Melanocyte of skin (primary cell): ENCODE measurements around the gene COPS6. TPM values are rescaled to one million over a fixed set of nuclear protein-coding genes. Genes with fewer than 3 reads are reported as not detected.

Source experiments
- small RNA-seq, 2 donors: library from RNA; depleted of rRNA; stranded (forward); fragments of <200 nt; gene quantifications; one replicate each; pipeline ENCODE3, GENCODE V24; 2012
- total RNA-seq, 2 donors: library from RNA; depleted of rRNA; stranded (reverse); fragments of >200 nt; gene quantifications; 2 replicates each; pipeline ENCODE4 v1.2.3, GENCODE V29; 2012

Gene COPS6
- 10 to 100 TPM; 42.3 to 48.0 TPM for total RNA-seq

GRCh38 chr7:100088621-100089457, at the start of gene COPS6:
COPS6 (plus strand) TSS chr7:100088969; CDS start chr7:100088991, 22 bp downstream.

GRCh38 chr7:100049441-100050291, 39.1 kb upstream of the COPS6 start, which contains the start of gene ZSCAN21:
ZSCAN21 (plus strand) TSS chr7:100049774; CDS start chr7:100057007, 7,233 bp downstream.

GRCh38 chr7:100081535-100082102, 7.2 kb upstream of the COPS6 start, which contains the start of gene ZNF3:
ZNF3 (minus strand) TSS chr7:100081723; CDS start chr7:100077357, 4,366 bp downstream.

GRCh38 chr7:100101016-100101862, 12.5 kb downstream of the COPS6 start, which contains the start of the genes AP4M1 and MCM7:
AP4M1 (plus strand) TSS chr7:100101643; CDS start chr7:100101715, 72 bp downstream.
MCM7 (minus strand) TSS chr7:100101397; CDS start chr7:100101294, 103 bp downstream.

GRCh38 chr7:100119072-100119969, 30.6 kb downstream of the COPS6 start, which contains the start of the genes CNPY4 and TAF6:
CNPY4 (plus strand) TSS chr7:100119634; CDS start chr7:100119745, 111 bp downstream.
TAF6 (minus strand) TSS chr7:100119358; CDS start chr7:100114209, 5,149 bp downstream.

GRCh38 chr7:100126931-100127865, 38.4 kb downstream of the COPS6 start, which contains the start of gene MBLAC1:
MBLAC1 (plus strand) TSS chr7:100126967; CDS start chr7:100127396, 429 bp downstream.

Small RNAs within 50 kb of the gene (small RNA-seq; reads per million reads assigned to genes)
- gene MIR106B (10,242 to 18,435 reads per million in 2 donors), gene MIR25 (3,127 to 3,949 reads per million in 2 donors), gene MIR93 (9,151 to 11,865 reads per million in 2 donors)

Other genes starting within 250 kb of the COPS6 start
- gene OR2AE1, start 211.9 kb upstream of the COPS6 start, total RNA-seq: under 1 TPM; 0.33 to 0.34 TPM
- 10 to 100 TPM; 22.7 to 25.3 TPM for gene TRIM4, start 169.4 kb upstream of the COPS6 start, total RNA-seq
- gene GJC3, start 159.3 kb upstream of the COPS6 start, total RNA-seq: under 1 TPM in 1 of 2 donors, not detected in 1; 0.69 TPM
- gene AZGP1, start 112.9 kb upstream of the COPS6 start, total RNA-seq: under 1 TPM; 0.34 to 1.00 TPM
- gene ZKSCAN1, start 73.4 kb upstream of the COPS6 start, total RNA-seq: 10 to 100 TPM; 39.3 to 68.5 TPM
- gene ZSCAN21, start 39.2 kb upstream of the COPS6 start, total RNA-seq: 10 to 100 TPM in 1 of 2 donors, 1 to 10 TPM in 1; 7.0 to 12.4 TPM
- gene ZNF3, start 7.2 kb upstream of the COPS6 start, total RNA-seq: 10 to 100 TPM; 21.0 to 21.3 TPM
- 100 to 1,000 TPM in 1 of 2 donors, 10 to 100 TPM in 1; 69.5 to 202 TPM for gene MCM7, start 12.4 kb downstream of the COPS6 start, total RNA-seq
- gene AP4M1, start 12.7 kb downstream of the COPS6 start, total RNA-seq: 10 to 100 TPM; 11.0 to 12.4 TPM
- 10 to 100 TPM; 31.0 to 54.3 TPM for gene TAF6, start 30.4 kb downstream of the COPS6 start, total RNA-seq
- 10 to 100 TPM; 11.0 to 12.0 TPM for gene CNPY4, start 30.7 kb downstream of the COPS6 start, total RNA-seq
- 1 to 10 TPM; 2.3 to 2.8 TPM for gene MBLAC1, start 38.0 kb downstream of the COPS6 start, total RNA-seq
- 100 to 1,000 TPM in 1 of 2 donors, 10 to 100 TPM in 1; 96.0 to 127 TPM for gene LAMTOR4, start 59.9 kb downstream of the COPS6 start, total RNA-seq
- 10 to 100 TPM in 1 of 2 donors, 1 to 10 TPM in 1; 10.0 to 12.0 TPM for gene TRAPPC14, start 69.8 kb downstream of the COPS6 start, total RNA-seq
- gene GAL3ST4, start 79.6 kb downstream of the COPS6 start, total RNA-seq: 1 to 10 TPM; 3.3 to 5.2 TPM
- 1 to 10 TPM; 1.7 to 2.4 TPM for gene GPC2, start 88.4 kb downstream of the COPS6 start, total RNA-seq
- gene STAG3, start 88.9 kb downstream of the COPS6 start, total RNA-seq: 1 to 10 TPM; 1.7 to 2.4 TPM
- gene PVRIG, start 131.0 kb downstream of the COPS6 start, total RNA-seq: not detected
- not detected for gene SPDYE3, start 218.7 kb downstream of the COPS6 start, total RNA-seq